HL-60 (cell line): Measurements from ENCODE around the gene MDC1.

Experiments used
- POLR2AphosphoS5 ChIP-seq: IDR thresholded peaks from 2 replicates; pipeline ENCODE4 v1.6.1; 2012; ENCODE audit warnings: low read depth
- TF ChIP-seq, protein P1 (sequence below): IDR thresholded peaks from one replicate; pipeline ENCODE4 v1.5.1; 2011; ENCODE audit warnings: low read length, control low read depth, inconsistent platforms; ENCODE audit not compliant: insufficient read depth

DNA sequence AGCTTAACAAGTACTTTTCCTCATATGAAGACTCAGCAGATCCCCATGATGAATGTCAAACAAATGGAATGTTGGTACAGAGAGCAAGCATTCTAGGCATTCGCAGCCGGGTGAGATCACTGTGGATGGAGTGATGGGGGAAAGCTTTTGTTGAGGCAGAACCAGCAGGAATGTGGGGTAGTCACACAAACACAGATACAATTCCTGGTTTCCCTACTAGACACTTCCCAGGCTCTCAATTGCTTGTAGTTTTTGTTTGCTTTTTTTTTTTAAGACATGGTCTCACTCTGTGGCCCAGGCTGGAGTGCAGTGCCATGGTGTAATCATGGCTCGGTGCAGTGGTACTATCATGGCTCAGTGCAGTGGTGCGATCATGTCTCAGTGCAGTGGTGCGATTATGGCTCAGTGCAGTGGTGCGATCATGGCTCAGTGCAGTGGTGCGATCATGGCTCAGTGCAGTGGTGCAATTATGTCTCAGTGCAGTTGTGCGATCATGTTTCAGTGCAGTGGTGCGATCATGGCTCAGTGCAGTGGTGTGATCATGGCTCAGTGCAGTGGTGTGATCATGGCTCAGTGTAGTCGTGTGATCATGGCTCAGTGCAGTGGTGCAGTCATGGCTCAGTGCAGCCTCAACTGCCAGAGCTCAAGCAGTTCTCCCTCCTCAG is 42.6 kb upstream of the MDC1 start:
- no peak for TF ChIP-seq POLR2AphosphoS5
- TF ChIP-seq, protein P1, sequence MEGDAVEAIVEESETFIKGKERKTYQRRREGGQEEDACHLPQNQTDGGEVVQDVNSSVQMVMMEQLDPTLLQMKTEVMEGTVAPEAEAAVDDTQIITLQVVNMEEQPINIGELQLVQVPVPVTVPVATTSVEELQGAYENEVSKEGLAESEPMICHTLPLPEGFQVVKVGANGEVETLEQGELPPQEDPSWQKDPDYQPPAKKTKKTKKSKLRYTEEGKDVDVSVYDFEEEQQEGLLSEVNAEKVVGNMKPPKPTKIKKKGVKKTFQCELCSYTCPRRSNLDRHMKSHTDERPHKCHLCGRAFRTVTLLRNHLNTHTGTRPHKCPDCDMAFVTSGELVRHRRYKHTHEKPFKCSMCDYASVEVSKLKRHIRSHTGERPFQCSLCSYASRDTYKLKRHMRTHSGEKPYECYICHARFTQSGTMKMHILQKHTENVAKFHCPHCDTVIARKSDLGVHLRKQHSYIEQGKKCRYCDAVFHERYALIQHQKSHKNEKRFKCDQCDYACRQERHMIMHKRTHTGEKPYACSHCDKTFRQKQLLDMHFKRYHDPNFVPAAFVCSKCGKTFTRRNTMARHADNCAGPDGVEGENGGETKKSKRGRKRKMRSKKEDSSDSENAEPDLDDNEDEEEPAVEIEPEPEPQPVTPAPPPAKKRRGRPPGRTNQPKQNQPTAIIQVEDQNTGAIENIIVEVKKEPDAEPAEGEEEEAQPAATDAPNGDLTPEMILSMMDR = no peak
